ENCODE measurements around the gene FARSA. TPM values are rescaled to one million over a fixed set of nuclear protein-coding genes. Genes with fewer than 3 reads are reported as not detected.

The FARSA gene
- polyA plus RNA-seq, 1 donor (not counting 4 experiments of a cell fraction or from before 2014, with no cell fraction given), result 30.9 TPM

DNA sequence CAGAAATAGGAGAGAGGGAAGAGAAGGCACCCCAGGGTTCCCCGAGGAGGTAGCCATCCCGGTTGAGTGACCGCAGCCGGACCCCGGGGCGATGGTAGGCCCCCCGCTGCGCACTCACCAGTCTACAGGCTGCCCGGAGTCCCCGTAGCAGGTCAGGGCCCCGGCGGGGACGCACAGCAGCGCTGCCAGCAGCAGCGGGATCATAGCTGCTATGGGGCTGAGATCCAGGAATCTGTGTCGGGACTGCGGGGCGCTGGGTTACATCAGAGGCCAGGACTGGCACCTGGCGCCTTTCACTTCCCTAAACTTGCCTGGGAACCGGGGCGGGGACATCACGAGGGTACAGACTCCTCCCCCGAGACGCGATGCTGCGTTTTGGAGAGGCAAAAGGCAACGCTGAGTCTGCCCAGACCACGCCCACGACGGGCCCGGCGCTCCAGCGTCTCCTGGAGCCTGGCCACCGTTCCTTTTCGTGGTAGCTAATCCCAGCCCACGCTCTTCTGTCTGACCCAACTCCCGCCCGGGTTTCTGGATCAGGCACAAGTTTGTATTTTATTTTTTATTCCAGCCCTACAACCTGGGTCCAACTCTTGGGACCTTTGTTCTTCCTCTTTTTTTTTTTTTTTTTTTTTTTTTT, 52.2 kb downstream of the FARSA start, which contains the start of gene DNASE2:
DNASE2 (minus strand) TSS at position 278 of the 637 bp plus-strand sequence; CDS start at position 204, 74 bp downstream.
- TF ChIP-seq EZH2 (IDR thresholded peaks at IDR 0.05; ENCODE audit: low read length), result no peak
- TF ChIP-seq, protein P1, sequence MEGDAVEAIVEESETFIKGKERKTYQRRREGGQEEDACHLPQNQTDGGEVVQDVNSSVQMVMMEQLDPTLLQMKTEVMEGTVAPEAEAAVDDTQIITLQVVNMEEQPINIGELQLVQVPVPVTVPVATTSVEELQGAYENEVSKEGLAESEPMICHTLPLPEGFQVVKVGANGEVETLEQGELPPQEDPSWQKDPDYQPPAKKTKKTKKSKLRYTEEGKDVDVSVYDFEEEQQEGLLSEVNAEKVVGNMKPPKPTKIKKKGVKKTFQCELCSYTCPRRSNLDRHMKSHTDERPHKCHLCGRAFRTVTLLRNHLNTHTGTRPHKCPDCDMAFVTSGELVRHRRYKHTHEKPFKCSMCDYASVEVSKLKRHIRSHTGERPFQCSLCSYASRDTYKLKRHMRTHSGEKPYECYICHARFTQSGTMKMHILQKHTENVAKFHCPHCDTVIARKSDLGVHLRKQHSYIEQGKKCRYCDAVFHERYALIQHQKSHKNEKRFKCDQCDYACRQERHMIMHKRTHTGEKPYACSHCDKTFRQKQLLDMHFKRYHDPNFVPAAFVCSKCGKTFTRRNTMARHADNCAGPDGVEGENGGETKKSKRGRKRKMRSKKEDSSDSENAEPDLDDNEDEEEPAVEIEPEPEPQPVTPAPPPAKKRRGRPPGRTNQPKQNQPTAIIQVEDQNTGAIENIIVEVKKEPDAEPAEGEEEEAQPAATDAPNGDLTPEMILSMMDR (optimal IDR thresholded peaks at IDR 0.05 in 1 of 3, IDR thresholded peaks at IDR 0.05 in 1 of 3, conservative IDR thresholded peaks at IDR 0.05 in 1 of 3; ENCODE audit: extremely low read depth in 1 of 3, insufficient read depth in 2 of 3, low read length in 3 of 3), result no peak
- Histone ChIP-seq H4K20me1 (ENCODE audit: control insufficient read depth, extremely low read depth, insufficient read depth, low read length) (no peaks in the 10 kb centered on the region), H3K9ac (ENCODE audit: control insufficient read depth, extremely low read depth, insufficient read depth, low read length) (peak within 1 kb of the TSS; percentile 90), H2AFZ (ENCODE audit: control insufficient read depth, low read length) (peak within 1 kb of the TSS; percentile 92), H3K9me3 (ENCODE audit: control insufficient read depth, low read depth, low read length) (peaks cover 10% of the 10 kb centered on the region), H3K4me3 (ENCODE audit: control insufficient read depth in 2 of 3, extremely low read depth in 1 of 3, insufficient read depth in 2 of 3, low read depth in 1 of 3, low read length in 3 of 3) (peak within 1 kb of the TSS; percentile 80 to 97 (median 89)), H3K27ac (ENCODE audit: control insufficient read depth, insufficient read depth, low read length) (peak within 1 kb of the TSS; percentile 82), H3K9me1 (ENCODE audit: control insufficient read depth, extremely low read depth, insufficient read depth, low read length) (no peaks in the 10 kb centered on the region), H3K36me3 (ENCODE audit: control insufficient read depth in 2 of 2, extremely low read depth in 1 of 2, insufficient read depth in 2 of 2, low read length in 2 of 2) (peaks cover 4 to 5% of the 10 kb centered on the region in 2 experiments), H3K27me3 (ENCODE audit: control insufficient read depth, extremely low read depth, insufficient read depth, low read length) (no peaks in the 10 kb centered on the region), H3K79me2 (ENCODE audit: control insufficient read depth, insufficient read depth, low read length) (no peaks in the 10 kb centered on the region), H3K4me1 (ENCODE audit: control insufficient read depth, extremely low read depth, insufficient read depth, low read length) (peaks cover 6% of the 10 kb centered on the region), H3K4me2 (ENCODE audit: control insufficient read depth, extremely low read depth, insufficient read depth, low read depth, low read length) (peak within 1 kb of the TSS; percentile 83)
- peak; percentile 68 for DNase-seq (ENCODE audit: low read depth, low spot score)
- peak; percentile 69 for FAIRE-seq
- dilution Hi-C loops (cut with MboI; ENCODE audit: extremely low pct_ligation_motif_present, low sequenced_read_pairs), result no loop called here

DNA sequence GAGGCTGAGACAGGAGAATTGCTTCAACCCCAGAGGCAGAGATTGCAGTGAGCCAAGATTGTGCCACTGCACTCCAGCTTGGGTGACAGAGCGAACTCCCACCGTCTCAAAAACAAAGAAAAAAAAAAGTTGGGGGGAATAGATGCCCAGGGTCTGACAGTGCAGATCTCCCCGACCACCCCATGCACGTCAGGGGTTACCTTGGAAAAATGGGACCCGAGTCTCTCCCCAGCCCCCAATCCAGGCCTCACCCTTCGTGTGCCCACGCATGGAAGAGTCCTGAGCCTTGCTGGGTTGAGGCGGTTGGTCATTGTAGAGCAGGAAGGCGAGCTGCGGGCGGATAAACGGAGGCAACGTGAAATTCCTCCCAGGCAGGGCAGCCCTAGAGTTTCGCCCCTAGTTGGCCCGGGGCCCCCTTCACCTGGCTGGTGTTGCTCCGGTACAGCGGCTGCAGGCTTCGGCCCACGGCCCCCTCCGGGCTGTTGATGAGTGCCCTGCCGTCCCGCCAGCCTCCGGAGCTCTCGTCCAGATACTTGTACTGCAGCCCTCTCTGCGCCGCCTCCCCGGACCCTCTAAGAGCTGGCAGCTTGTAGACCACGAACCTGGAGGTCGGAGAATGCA, 52.9 kb downstream of the FARSA start:
- Histone ChIP-seq H3K4me3 (ENCODE audit: control insufficient read depth in 2 of 3, extremely low read depth in 1 of 3, insufficient read depth in 2 of 3, low read depth in 1 of 3, low read length in 3 of 3) (peak overlapping the region; percentile 80 to 97 (median 89)), H4K20me1 (ENCODE audit: control insufficient read depth, extremely low read depth, insufficient read depth, low read length) (no peaks in the 10 kb centered on the region), H3K4me1 (ENCODE audit: control insufficient read depth, extremely low read depth, insufficient read depth, low read length) (peaks cover 6% of the 10 kb centered on the region), H3K9ac (ENCODE audit: control insufficient read depth, extremely low read depth, insufficient read depth, low read length) (peak overlapping the region; percentile 90), H3K79me2 (ENCODE audit: control insufficient read depth, insufficient read depth, low read length) (no peaks in the 10 kb centered on the region), H3K36me3 (ENCODE audit: control insufficient read depth in 2 of 2, extremely low read depth in 1 of 2, insufficient read depth in 2 of 2, low read length in 2 of 2) (peaks cover 4 to 5% of the 10 kb centered on the region in 2 experiments), H3K4me2 (ENCODE audit: control insufficient read depth, extremely low read depth, insufficient read depth, low read depth, low read length) (peak overlapping the region; percentile 83), H3K27ac (ENCODE audit: control insufficient read depth, insufficient read depth, low read length) (peak overlapping the region; percentile 82), H3K9me3 (ENCODE audit: control insufficient read depth, low read depth, low read length) (peaks cover 10% of the 10 kb centered on the region), H3K9me1 (ENCODE audit: control insufficient read depth, extremely low read depth, insufficient read depth, low read length) (no peaks in the 10 kb centered on the region), H3K27me3 (ENCODE audit: control insufficient read depth, extremely low read depth, insufficient read depth, low read length) (no peaks in the 10 kb centered on the region), H2AFZ (ENCODE audit: control insufficient read depth, low read length) (peak overlapping the region; percentile 92)
- no peak for FAIRE-seq
- TF ChIP-seq, protein P1 (optimal IDR thresholded peaks at IDR 0.05 in 1 of 3, IDR thresholded peaks at IDR 0.05 in 1 of 3, conservative IDR thresholded peaks at IDR 0.05 in 1 of 3; ENCODE audit: extremely low read depth in 1 of 3, insufficient read depth in 2 of 3, low read length in 3 of 3), result no peak
- no peak for TF ChIP-seq EZH2 (IDR thresholded peaks at IDR 0.05; ENCODE audit: low read length)
- DNase-seq (ENCODE audit: low read depth, low spot score), result no peak
- dilution Hi-C loops (cut with MboI; ENCODE audit: extremely low pct_ligation_motif_present, low sequenced_read_pairs), result no loop called here
